ENCODE results near the gene SLC35B1. TPM values are rescaled to one million over a fixed set of nuclear protein-coding genes. Genes with fewer than 3 reads are reported as not detected.
A peak's percentile ranks its signal among the peaks of the same experiment; 100 is the strongest.
"Not testable (repeated sequence)": the region's sequence is repeated elsewhere in the genome, so short reads cannot be mapped to it uniquely, and the experiment has no call there.

SLC35B1 gene
- total RNA-seq, 1 experiment from 2014 or later, result 109 TPM

DNA sequence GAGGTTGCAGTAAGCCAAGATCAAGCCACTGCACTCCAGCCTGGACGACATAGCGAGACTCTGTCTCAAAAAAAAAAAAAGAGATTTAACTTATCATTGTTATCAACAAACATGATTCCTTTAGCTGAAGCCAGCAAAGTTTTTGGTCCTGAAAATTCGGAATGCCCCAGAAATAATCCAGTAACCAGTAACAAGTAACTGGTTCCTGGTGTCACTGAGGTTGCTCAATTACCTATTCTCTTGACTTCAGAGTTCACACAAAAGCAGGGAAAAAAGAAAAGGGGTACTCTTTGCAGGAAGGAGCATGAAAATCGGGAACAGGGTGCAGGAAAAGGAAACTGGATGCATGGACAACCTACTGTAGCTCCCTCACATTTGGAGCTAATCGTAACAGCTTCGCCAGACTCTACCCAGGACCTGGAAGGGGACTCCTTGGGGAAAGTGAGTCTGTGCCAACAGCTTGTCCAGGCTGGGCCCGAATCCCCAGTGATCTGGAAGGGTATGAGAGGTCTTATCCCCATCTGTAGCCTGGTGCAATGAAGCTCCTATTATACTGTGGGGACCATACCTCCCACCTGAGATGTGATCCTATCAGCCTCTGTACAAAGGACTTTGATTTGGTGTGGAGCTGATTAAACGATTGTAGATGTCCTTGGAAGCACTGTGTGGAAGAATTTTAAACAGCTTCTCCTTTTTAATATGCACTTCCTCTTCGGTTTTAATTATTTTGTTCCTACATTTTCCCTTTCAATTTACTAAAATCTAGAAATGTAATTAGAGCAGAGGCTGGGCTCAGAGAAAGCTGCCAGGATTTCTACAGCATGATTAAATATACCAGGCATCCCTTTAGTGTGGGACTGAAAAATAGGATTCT, 26.4 kb downstream of the SLC35B1 start:
- no peak for DNase-seq (ENCODE audit: low read depth, low spot score)
- in situ Hi-C loops (cut with HindIII; ENCODE audit: low pct_unique_long_range_greater_than_20kb, low sequenced_read_pairs), result no loop called here

DNA sequence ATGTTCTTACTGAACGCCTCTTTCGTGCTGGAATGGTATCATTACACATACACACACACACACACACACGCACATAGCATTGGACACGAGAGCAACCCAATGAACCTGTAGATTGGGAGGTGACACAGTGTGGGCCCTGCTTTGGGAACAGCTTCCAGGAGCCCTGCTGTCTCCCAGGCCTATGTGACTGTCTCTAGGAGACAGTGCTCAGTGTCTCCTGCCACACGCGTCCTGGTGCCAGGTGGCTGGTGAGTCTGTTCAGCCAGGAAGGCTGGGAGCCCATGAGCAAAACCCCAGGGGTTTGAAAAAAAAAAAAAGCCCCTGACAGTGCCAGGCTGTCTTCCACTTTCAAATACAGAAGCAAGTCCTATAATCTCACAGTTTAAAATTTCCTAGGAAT, 27.4 kb downstream of the SLC35B1 start:
- in situ Hi-C loops (cut with HindIII; ENCODE audit: low pct_unique_long_range_greater_than_20kb, low sequenced_read_pairs), result no loop called here
- no peak for DNase-seq (ENCODE audit: low read depth, low spot score)

DNA sequence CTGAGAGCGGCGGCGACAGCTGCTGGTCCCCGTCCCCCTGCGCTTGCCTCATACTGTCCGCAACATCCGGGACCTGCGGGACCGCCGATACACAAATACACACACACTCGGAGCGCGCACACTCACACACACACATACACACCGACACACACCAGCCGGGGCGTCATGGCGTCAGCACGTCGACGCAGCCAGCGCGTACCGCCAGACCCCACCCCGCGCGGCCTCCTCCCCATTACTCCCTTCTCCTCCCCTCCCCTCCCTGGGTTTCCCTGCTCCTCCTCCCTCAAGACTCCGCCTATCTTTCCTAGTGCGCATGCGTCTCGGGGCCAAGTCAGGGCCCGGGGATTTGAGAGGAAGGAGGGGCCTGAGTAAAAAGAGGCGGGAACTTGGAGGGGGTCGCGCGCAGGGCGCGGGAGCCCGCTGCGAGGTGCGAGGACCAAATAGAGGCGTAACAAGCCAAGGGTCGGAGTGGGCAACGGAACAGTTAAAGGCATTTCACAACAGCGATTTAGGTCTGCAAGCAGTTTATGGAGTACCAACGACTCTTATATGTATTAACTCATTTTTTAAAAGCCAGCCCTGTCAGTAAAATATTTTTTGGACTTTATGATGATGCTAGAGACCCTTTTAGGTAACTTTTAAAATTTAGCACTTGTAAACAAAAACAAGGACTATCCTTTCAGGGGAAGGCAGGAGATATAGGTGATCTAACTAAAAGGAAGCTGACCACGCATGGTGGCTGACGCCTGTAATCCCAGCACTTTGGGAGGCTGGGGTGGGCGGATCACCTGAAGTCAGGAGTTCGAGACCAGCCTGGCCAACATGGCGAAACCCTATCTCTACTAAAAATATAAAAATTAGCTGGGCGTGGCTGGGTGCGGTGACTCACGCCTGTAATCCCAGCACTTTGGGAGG, 29.6 kb downstream of the SLC35B1 start, which contains the start of gene SPOP:
Gene SPOP, minus strand, starts transcription at position 165 of the 915 bp plus-strand sequence. CDS start 55,287 bp downstream, outside the sequence.
- in situ Hi-C loops (cut with HindIII; ENCODE audit: low pct_unique_long_range_greater_than_20kb, low sequenced_read_pairs), result no loop called here
- peak; percentile 99 for DNase-seq (ENCODE audit: low read depth, low spot score)

- DNase-seq (ENCODE audit: low read depth, low spot score), result peak; percentile 94
These were observed 30.4 kb downstream of the SLC35B1 start for GRCh38 chr17:49677134-49677932.

GRCh38 chr17:49676276-49676868, 31.4 kb downstream of the SLC35B1 start:
- in situ Hi-C loops (cut with HindIII; ENCODE audit: low pct_unique_long_range_greater_than_20kb, low sequenced_read_pairs), result no loop called here
- no peak for DNase-seq (ENCODE audit: low read depth, low spot score)

More at GRCh38 chr17:49677134-49677932, 30.4 kb downstream of the SLC35B1 start:
- in situ Hi-C loops (cut with HindIII; ENCODE audit: low pct_unique_long_range_greater_than_20kb, low sequenced_read_pairs), result no loop called here

DNA sequence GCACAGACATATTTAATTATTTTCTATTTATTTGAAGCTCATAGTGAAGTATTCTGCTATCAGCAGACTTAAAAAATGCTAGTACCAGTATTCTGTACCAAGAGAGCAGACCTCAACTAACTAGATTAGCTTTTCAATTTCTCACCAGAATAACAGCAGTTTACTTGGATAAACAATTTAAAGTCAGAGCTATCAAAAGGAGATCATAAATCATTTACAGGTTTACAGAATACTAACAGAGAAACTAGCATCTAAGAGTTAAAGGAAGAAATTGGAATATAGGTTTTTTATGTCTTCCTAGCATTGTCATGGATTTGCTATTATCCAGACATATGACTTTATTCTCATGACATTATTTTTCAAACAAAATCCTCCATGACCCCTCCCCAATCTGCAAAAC, 33.3 kb downstream of the SLC35B1 start:
- in situ Hi-C loops (cut with HindIII; ENCODE audit: low pct_unique_long_range_greater_than_20kb, low sequenced_read_pairs), result no loop called here
- no peak for DNase-seq (ENCODE audit: low read depth, low spot score)

- DNase-seq (ENCODE audit: low read depth, low spot score); in situ Hi-C loops (cut with HindIII; ENCODE audit: low pct_unique_long_range_greater_than_20kb, low sequenced_read_pairs): not testable (repeated sequence)
These were observed 34.1 kb downstream of the SLC35B1 start for GRCh38 chr17:49673679-49674078.

GRCh38 chr17:49670641-49671040, 37.1 kb downstream of the SLC35B1 start:
- in situ Hi-C loops (cut with HindIII; ENCODE audit: low pct_unique_long_range_greater_than_20kb, low sequenced_read_pairs), result no loop called here
- DNase-seq (ENCODE audit: low read depth, low spot score), result no peak

GRCh38 chr17:49670002-49670401, 37.8 kb downstream of the SLC35B1 start:
- no peak for DNase-seq (ENCODE audit: low read depth, low spot score)
- in situ Hi-C loops (cut with HindIII; ENCODE audit: low pct_unique_long_range_greater_than_20kb, low sequenced_read_pairs), result no loop called here

GRCh38 chr17:49667854-49668253, 39.9 kb downstream of the SLC35B1 start:
- DNase-seq (ENCODE audit: low read depth, low spot score), result no peak
- in situ Hi-C loops (cut with HindIII; ENCODE audit: low pct_unique_long_range_greater_than_20kb, low sequenced_read_pairs), result no loop called here

DNA sequence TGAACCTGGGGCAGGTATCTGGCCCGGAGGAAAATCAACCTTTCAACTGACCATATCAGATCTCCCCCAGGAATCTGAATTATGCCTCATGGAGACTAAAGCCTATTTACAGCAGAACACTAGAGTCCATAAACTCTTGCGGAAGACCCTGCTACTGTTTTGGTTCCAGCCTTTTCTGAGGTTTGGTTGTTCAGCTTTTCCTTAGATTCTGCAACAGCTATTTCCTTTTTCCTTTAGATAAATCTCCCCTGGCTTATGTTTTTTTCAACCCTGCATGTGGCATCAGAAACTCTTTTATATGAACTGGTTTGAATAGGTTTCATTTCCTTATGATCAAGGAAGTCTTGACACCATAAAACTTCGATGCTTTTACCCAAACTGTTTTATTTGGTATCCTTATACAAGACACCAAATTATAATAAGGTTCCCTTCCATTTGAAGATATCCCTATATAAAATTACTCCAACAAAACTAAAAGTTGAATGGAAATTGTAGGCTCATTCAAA, 43.0 kb downstream of the SLC35B1 start:
- in situ Hi-C loops (cut with HindIII; ENCODE audit: low pct_unique_long_range_greater_than_20kb, low sequenced_read_pairs), result no loop called here
- DNase-seq (ENCODE audit: low read depth, low spot score), result no peak

GRCh38 chr17:49659661-49660382, 47.9 kb downstream of the SLC35B1 start:
- in situ Hi-C loops (cut with HindIII; ENCODE audit: low pct_unique_long_range_greater_than_20kb, low sequenced_read_pairs), result no loop called here

GRCh38 chr17:49656247-49656646, 51.5 kb downstream of the SLC35B1 start:
- in situ Hi-C loops (cut with HindIII; ENCODE audit: low pct_unique_long_range_greater_than_20kb, low sequenced_read_pairs), result no loop called here
- no peak for DNase-seq (ENCODE audit: low read depth, low spot score)

More at GRCh38 chr17:49659661-49660382, 47.9 kb downstream of the SLC35B1 start:
- no peak for DNase-seq (ENCODE audit: low read depth, low spot score)

Measured in SK-MEL-5 (cell line).